ENCODE results near the gene MTTP.

GRCh38 chr4:99608417-99608816 lies 33.8 kb downstream of the MTTP start:
- TF ChIP-seq CTCF (conservative IDR thresholded peaks at IDR 0.05 in 1 of 2, IDR thresholded peaks at IDR 0.05 in 1 of 2; ENCODE audit: low read depth in 1 of 2, low read length in 2 of 2): no peak
- TF ChIP-seq EZH2 (IDR thresholded peaks at IDR 0.05; ENCODE audit: low read length, missing control alignments): no peak
